ENCODE measurements around the gene POLR1D.

Gene POLR1D

DNA sequence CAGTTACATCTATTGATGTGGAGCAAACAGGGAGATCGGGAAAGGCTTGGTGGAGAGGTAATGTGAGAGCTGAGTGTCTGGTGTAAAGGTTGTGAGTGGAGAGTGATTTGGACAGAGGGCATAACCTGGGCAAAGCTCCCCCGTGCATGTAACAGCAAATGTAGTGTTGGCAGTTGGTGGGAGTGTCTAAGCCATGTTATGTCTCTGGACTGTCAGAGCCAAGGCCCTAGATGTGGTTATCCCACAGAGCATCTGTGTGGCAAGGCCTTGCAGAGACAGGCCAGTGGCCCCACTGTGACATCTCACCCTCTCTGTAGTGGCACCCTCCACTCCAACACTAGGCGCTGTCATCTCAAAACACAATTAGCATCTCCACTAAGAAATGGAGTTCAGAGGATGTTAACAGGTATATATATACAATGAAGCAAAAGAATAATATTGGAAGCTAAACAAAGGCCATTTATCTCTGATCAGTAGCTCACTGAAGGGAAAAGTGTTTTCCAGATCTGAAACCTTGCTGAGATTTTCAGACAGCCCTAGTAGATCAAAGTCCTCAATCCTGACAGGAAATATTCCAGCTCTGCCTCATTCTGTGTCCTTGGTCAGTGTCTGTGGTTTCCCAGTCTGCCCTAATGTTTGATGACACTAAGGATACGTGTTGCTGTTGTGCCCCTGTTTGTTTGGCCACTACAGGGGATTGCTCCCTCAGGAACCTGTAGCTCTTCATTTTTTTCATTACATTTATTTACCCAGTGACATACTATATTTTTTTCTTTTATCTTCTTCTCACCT is 20.2 kb downstream of the POLR1D start:
- DNase-seq: no peak

DNA sequence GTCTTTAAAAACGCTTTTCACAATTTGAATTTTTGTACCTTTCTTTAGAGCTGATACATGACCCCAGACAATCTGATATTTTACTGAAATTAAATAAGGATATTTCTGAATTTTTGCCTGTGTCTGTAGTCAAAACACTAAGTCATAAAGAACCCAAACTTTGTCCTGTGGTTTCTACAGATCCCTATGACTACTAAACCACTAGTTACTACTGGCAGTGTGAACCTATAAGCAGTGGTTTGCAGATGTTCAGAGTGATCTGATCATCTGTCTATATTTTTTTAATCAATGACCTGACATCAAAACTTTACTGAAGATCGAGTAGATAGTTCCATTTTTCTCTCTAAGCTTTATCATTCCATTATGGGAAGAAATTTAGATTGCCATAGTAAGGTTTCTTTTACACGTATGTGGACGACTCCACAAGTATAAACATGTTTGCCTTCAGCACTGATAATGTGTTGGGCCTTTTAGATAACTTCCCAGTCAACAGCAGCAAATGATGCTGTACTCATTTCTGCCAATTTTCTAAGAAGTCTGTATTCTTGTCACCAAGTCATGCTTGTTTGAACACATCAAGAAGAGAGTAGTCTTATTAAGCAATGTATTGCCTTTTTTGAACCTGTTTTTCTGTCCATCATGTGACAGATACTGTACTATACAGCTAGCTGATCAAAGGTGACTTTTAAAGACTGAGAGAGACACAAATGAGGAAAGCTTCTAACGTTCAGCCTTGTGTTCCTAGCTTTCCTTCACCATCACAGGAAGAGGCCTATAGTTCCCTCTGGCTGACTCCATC is 21.8 kb downstream of the POLR1D start:
- DNase-seq: no peak

DNA sequence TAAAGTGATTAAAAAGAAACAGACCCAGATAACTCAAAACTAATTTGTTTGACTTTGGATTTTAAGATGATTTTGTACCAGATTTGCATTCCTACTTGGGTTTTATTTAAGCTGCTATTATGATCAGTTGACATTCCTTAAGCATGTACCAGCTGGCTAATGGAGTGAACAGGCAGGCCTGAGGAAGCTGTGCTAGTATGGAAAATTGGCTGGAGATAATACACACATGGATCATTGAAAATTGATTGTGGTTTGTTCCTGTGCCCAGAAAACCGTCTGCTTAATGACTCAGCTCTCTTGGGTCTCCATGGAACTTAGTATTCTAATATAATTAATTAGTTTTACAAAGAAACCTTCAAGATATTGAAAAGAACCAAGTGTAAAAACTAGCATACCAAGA is 22.6 kb downstream of the POLR1D start:
- no peak for DNase-seq

DNA sequence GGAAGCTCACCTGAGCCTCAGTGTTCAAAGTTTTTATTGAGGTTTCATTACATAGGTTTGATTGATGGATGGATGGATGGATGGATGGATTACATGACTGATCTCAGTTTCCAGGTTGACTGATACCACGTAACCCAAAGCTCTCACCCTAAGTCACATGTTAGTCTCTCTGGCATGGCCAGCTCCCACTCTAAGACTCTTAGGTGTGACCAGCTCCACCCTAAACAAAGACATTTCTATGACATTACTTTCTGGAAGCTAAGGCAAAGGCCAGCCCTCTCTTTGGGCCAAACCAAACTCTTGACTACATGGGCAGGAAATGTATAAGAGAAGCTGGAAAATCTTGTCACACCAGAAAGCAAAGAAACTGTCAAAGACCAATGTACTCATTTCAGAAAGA is 28.6 kb downstream of the POLR1D start:
- DNase-seq: no peak

DNA sequence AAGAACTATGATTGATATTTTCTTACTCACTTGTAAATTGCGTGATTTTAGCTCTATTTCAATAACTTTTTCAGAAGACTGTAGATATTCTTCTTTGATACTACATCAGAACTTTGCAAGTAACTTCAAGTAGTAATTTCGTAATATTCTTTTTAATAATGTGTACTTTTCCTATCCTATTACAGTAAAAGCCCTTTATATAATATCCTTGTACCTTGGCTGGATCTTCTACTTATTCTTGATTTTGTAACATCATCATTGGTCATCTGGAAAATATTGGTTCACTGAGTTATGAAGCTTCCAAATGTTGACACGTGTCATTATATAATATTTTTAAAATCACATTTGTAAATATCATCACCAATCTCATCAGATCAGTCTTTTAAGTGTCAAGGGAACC is 32.4 kb downstream of the POLR1D start:
- DNase-seq: no peak

DNA sequence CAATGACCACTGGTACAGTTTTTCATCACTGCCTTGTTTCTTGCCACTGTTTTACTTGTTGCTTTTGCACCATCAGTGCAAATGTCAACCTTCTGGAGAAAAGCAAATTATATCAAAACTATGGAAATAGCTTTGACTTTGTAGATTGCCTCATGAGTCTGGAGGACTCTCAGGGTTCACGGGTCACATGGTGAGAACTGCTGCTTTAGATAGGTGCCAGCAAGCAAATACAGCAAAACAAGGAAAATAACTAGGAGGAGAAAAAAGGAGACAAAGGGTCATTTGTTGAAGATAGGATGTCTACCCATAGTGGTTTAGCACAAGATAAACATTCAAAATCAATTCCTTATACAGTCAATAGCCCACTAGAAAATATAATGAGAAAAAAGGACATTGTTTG is 33.1 kb downstream of the POLR1D start:
- DNase-seq: no peak

DNA sequence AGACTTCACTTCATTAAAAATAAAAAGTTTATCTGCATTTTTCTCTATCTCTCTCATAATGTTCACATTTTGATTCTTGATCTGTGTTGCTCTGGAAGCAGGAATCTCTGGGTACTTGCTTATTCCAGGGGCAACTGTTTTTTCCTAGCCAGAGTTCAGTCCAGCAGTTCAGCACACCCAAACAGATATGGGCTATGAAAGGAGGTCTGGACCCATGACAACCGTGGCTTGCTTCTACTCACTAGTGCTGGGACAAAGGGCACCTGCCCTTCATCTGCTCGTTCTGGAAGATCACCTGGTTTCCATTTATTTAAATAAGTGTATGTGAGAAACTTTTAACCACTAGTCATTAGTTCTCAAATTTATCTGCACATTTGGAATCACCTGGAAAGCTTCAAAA is 36.0 kb downstream of the POLR1D start:
- no peak for DNase-seq

DNA sequence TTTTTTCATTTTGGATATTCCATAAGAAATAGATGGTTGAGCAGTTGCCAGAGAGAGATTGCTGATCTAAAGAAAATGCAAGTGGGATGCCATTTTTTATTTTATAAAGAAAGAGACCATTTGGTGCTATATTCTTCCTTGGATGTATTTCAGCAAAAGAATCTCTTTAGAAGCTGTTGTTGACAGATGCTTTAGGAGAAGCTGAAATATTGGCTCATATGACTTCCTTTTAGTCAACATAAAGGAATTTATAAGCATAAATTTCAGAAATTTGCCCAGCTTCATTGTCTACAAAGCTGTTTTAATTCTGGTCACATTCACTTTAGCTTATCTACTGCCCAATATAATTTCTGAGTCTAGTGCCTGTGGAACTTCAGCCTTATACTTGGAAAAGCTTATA is 36.9 kb downstream of the POLR1D start:
- no peak for DNase-seq

DNA sequence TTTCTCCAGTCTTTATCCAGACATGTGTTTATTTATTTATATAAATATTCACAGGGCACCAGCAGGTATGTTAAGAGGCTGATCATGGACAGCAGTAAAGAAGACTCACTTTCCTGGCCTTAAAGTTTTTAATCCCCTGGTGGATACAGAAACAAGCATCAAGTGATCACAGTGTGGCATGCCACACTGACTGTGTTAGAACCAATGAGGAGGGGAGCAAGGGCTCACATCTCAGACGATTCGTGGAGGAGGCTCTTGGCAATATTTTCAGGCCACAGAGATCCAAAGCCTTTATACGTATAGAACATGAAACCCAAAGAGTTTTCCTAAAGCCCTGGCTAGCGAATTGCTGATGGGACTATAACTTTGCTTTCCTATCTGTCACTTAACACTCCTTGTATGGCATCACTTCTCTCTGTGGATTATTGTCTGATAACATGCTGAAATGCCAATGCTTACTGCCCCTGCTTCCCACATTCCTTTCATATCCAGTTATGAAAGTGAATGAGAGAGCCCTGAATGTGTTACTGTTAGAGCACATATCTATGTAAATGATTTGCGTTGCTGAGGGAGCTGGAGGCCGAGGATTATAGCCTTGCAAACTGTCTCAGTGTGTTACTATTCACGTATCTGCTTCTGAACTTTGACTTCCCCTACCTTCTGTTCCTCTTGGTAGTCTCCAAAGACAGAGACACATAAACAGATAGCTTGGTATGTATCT is 37.6 kb downstream of the POLR1D start:
- no peak for DNase-seq

DNA sequence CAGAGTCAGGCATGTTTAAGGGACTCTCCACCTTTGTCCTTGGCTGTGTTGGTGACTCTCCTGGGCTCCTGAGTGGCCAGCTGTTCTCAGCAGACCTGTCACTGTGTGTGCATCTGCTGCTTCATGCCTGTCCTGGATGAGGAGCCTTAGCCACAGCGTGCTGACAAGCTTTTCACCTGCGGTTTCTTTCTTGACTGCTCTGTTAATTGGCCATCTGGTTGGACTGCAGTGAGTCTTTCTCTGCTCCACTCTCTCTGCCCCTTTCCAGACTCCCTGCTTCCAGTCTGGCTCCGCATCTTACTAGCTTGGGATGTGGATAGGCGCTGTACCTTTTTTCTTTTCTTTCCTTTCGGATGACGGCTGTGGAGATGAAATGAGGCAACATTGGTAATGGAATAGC is 38.8 kb downstream of the POLR1D start:
- no peak for DNase-seq

DNA sequence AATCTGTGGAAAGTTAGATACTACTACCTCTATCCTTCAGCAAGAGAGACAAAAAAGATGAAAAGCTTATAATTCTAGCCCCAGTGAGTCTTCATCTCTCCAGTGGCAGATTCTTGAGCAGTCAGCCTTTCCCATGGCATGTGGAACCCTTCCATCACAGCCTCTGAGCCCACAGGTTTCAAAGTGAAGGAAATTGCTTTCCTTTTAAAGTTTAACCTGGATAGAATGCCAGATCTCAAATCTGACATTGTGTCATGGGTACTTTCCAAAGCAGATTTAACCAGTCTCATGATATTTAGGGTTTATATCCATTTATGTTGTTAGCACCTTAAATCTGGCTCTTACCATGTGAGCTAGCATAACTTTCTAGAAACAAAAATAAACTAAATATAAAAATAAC is 39.3 kb downstream of the POLR1D start:
- DNase-seq: no peak

DNA sequence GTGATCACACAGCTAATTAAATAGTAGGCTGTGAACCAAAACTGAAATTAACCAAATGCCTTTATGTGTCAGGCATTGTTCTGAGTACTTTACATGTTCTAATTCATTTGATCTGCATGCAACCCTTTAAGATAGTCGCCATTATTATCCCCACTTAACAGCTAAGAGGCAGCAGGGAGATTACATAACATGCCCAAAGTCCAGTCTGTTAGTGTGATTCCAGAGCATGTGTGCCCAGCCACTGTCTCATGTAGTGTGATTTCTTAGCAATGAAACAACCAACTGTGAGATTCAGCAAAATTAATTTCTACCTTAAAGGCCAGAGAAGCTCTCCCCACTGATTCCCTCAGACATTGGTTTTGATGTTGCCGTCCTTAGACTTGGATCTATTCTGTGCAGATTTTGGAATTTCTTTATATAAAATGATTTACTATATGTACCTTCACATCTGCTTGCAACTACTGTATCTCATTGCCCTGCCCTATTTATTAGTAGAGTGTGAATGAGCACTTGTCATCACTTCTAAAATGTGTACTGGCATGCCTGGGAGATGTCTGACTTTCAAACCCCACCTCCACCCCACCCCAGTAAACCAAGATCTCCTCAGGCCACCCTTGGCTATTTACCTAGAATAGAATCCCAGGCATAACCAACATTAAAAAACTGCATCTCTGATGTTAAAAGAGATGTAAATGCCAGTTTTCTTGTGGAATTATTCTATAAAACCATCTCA is 41.2 kb downstream of the POLR1D start:
- no peak for DNase-seq

DNA sequence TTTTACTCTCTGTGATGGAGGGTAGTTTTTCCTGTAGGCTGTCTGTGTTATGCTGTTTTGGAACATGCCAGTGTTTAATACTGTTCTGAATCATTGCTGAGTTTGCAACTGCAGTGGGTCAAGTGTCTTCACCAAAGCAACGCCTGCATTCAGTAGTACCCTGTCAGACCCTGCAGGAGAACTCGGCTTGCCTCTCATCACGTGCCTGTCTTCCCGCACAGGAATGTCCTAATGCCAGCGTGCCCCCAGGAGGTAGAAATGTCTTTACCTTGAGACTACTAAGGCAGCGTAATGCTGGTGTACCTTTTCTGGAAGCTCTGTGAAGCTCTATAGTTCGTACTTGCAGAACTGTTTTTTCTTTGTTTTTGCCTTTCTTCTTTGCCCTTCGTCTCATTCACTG is 42.3 kb downstream of the POLR1D start:
- no peak for DNase-seq

DNA sequence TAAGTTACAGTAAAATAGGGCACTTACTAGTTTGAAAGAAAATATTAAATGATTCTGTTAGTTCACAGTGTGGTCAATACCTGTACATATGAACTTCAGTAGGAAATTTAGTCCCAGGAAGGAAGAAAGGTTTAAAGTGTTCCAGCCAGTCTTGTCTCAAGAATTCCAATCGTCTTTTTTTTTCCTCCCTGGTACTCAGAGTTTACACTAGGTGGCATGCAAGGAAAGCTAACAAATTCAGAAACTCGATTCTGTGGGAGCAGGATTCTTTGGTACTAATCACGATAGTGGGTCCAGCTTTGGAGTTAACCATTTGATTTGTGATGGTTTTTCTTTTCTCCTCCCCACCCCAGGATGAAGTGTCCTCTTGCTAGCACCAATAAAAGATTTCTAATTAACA is 43.6 kb downstream of the POLR1D start:
- DNase-seq: no peak

DNA sequence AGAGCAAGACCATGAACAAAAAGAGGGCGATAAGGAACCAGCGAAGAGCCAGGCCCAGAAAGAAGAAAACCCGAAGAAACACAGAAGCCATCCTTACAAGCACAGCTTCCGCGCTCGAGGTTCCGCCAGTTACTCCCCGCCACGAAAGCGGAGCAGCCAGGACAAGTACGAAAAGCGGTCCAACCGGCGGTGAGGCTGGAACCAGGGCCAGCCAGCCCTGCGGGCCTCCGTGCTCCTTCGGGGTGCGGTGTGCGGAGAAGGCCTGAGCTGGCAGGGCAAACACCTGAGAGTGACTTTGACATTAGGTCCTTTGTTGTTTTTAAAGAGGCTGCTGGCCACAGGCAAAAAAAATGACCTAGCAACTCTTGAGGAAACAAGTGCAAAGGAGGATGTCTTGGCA is 44.1 kb downstream of the POLR1D start:
- no peak for DNase-seq

DNA sequence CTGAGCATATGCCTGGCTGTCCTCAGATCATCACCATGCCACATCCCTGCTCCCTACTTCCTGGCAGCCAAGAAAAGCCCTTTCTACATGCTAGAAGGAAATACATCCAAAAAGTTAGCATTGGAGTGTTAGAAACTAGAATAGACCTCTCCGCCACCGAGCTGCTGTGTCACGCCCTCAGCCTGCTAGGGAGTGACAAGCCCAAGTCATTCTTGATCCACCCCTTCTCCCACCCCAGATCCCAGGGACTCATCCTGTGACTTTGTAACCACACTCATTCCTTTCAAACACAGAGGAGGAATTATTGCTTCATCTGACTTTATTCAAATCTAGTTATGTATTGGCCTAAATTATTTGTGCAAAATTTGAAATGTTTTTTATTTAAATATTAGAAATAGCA is 45.3 kb downstream of the POLR1D start:
- no peak for DNase-seq

DNA sequence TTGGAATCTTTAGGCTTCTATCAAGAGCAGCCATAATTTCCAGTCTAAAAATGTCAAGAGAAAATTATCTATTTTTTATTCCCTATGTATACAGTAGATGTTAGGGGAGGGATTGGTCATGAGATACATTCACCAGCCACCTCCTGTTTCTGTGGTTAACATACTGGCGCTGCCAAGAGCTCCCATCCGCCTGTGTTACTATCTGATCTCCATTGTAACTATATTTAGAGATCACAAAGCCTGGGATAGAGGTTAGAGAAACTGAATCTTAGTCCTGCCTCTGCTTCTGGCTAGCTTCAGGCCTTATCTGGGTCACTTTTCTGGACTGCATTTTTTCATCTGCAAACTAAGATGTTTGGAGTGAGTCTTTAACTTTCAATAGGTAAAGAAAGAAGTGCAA is 46.3 kb downstream of the POLR1D start:
- no peak for DNase-seq

DNA sequence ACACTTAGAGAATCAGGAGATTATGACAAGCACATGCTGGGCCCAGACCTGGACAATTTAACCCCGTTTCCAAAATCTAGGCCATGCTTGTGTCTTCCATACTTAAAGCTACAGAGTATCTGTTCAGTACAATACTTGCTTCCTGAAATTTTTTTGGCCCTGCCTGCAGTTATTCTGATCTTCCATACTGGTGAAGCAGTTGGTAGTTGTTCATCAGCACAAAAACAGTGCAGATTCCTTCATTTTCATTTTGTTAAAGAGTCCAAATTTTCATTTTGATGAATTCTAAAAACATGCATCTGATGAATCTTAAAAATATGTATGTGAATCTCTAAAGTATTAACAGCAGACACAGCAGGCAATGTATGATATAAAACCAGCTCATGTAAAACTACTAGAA is 49.2 kb downstream of the POLR1D start:
- no peak for DNase-seq

DNA sequence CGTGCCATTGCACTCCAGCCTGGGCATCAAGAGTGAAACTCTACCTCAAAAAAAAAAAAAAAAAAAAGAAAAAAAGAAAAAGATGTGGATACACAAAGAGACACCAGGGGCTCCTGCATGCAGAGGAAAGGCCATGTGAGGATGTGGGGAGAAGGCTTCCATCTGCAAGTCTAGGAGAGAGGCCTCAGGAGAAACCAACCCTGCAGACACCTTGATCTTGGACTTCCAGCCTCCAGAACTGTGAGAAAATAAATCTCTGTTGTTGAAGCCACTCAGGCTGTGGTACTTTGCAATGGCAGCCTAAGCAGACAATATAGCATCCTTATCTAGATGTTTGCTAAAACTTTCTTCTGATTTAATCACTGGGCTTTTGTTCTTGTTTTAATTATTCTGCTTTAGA is 50.3 kb downstream of the POLR1D start:
- DNase-seq: no peak
